KBM-7 (cell line): ENCODE measurements around the gene UBE2H.
"Not testable (repeated sequence)": the region's sequence is repeated elsewhere in the genome, so short reads cannot be mapped to it uniquely, and the experiment has no call there.

Experiments used
- DNase-seq: peaks from one replicate; pipeline ENCODE4 v3.0.0-alpha.2; 2015
- in situ Hi-C: fragments of 300-500 bp; cut with MboI; formaldehyde crosslinking; loops from 2 replicates; pipeline ENCODE4 v1.14.3; 2020; ENCODE audit warnings: low sequenced_read_pairs, low pct_unique_long_range_greater_than_20kb, mixed read lengths

Gene UBE2H

DNA sequence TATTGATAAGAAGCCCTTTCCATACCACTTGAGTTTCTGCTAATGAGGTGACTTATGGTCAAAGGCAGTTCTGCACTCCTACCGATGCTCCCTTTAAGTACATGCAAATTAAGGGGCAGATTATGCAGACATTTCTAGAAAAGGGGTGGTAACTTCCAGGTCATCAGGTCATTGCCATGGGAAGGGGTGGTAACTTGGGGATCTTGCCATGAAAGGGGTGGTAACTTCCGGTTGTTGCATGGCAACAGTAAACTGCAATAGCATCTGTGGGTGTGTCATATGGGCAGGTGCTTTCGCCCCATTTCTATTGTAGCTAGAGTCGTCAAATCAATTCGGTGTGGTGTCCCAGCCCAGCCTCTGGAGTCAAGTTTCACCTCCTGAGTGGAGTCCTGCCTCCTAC is 150.9 kb downstream of the UBE2H start:
- in situ Hi-C loops: no loop called here
- no peak for DNase-seq

- no peak for DNase-seq
- in situ Hi-C loops: no loop called here
Measured at GRCh38 chr7:129800901-129801300, 151.9 kb downstream of the UBE2H start.

GRCh38 chr7:129799350-129799955 is 153.3 kb downstream of the UBE2H start:
- in situ Hi-C loops: no loop called here
- no peak for DNase-seq

DNA sequence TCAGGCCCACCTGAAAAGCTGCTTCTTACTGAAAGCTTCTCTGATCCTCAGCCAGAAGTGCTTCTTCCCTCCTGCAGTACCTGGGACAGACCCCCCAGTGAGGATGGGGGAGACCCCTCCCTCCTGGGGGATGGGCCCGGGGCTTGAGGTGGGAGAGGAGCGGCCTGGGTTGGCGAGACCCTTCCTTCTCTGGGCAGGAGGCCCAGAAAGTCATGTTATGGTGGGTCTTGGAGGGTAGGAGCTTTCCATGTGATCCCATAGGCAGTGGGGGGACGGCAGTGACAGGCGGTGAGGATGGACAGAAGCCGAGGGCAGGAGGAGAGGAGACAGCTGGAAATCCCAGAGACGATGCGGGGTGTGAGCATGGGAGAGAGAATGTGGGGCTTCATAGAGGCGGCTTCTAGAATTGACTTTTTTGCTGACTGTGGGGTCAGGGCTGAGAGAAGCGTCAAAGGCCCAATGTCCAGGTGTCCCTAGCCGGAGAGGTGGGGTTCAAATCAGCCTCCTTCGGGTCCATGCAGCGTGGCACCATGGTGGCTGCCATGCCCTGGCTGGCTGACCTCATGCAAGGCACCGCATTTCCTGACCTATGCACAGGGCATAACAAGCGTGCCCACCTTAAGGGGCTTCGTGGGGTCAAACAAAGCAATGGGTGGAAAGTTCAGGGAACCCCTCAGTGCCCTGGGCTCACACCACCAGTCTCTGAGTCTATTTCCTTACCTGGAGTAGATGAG is 154.0 kb downstream of the UBE2H start:
- DNase-seq: no peak
- in situ Hi-C loops: no loop called here

- no peak for DNase-seq
- in situ Hi-C loops: no loop called here
Measured at GRCh38 chr7:129797214-129797789, 155.5 kb downstream of the UBE2H start.

DNA sequence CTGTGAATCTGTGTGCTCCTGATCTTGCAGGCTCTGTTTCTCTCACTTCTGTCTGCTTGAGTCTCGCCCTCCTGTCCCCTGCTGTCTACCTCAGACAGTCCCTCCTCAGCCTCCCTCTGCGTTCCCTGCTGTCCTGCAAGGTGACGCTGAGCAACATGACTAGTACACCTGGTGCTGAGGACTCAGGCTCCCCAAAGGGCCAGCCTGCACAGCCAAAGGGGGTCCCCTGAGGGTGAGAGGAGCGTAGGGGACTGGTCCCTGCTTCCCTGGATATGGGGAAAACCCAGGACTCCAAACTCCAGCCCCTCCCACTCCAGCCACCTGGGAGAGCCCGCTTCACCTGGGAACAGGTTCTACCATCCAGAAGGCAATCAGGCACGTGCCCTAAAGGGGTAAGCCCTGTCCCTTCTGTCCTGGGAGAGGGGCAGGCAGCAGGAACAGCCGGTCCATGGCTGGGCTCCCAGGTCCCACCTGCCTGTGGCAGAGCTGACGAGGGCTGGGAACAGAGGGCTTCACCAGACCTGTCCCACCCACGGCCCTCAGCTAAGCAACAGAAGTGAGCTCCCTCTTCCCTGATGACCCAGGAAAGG is 156.5 kb downstream of the UBE2H start:
- no peak for DNase-seq
- in situ Hi-C loops: no loop called here

GRCh38 chr7:129794461-129794860 is 158.3 kb downstream of the UBE2H start:
- DNase-seq, in situ Hi-C loops: not testable (repeated sequence)

GRCh38 chr7:129793506-129794310 is 159.1 kb downstream of the UBE2H start:
- DNase-seq: no peak
- in situ Hi-C loops: no loop called here

GRCh38 chr7:129792721-129793120 is 160.0 kb downstream of the UBE2H start:
- in situ Hi-C loops: no loop called here
- no peak for DNase-seq

DNA sequence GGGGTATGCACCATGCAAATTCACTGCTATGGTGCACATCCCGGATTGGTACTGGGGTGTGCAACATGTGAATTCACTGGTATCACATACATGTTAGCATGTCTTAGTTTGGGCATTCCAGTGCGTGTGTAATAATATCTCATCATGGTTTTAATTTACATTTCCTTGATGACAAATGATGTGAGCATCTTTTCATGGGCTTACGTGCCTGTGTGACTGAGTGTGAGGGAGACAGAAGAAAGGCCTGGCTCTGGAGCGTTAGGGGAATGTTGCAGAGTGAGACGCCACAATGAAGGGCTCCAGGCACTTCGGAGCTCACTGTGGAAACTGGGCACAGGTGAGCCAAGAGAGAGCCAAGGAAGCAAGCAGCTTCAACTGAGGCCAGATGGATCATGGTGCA is 162.6 kb downstream of the UBE2H start:
- in situ Hi-C loops: no loop called here
- no peak for DNase-seq

GRCh38 chr7:129789652-129790051 is 163.1 kb downstream of the UBE2H start:
- in situ Hi-C loops: no loop called here
- DNase-seq: no peak

DNA sequence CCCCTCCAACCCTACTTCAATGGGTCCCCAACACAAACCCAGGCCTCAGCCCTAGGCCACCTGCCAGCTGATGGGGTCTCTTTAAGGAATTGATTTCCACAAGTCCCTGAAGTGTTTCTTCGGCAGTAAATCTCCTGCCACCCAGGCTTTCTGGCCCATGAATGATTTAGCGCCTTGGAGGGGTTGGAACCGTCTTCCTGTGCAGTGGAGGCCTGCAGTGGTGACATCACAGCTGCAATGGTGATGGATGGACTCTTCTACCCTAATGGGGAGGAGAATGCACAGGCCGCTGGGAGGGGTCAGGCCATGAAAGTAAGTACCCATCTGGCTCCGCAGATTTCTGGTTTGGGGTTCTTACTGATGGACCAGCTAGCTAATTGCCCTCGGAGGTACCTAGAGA is 163.8 kb downstream of the UBE2H start:
- in situ Hi-C loops: no loop called here

DNA sequence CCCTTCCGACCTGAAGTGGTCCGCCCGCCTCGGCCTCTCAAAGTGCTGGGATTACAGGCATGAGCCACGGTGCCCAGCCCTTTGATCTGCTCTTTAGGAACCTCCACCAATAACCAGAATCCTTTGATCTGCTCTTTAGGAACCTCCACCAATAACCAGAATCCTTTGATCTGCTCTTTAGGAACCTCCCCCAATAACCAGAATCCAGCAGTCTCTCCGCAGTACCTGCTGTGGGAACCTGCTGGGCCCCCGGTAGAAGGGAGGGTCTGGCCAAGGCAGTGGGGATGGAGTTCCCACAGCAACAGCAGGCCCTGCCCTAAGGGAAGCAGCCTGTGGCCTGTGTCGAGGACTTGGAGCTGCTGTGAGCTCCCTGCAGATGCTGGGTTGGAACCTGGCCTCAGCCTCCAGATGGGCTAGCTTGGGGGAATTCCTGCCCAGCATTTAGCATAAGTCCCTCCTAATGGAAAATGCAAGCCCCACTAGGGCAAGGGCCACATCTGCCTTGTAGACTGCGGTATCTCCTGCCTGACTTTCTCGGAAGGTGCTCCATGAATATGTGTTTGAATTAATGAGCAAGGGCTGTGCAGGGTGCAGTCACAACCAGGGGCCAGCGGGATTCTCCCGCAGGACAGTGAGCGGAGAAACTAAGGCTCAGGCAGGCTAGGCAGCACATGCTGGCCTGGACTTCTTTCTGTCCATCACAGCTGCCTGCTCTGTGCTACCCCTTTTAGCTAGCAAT is 165.8 kb downstream of the UBE2H start:
- no peak for DNase-seq
- in situ Hi-C loops: no loop called here

More for the DNA sequence above, 163.8 kb downstream of the UBE2H start:
- DNase-seq: no peak

- in situ Hi-C loops: no loop called here
- no peak for DNase-seq
Measured at GRCh38 chr7:129785685-129786514, 166.9 kb downstream of the UBE2H start.

DNA sequence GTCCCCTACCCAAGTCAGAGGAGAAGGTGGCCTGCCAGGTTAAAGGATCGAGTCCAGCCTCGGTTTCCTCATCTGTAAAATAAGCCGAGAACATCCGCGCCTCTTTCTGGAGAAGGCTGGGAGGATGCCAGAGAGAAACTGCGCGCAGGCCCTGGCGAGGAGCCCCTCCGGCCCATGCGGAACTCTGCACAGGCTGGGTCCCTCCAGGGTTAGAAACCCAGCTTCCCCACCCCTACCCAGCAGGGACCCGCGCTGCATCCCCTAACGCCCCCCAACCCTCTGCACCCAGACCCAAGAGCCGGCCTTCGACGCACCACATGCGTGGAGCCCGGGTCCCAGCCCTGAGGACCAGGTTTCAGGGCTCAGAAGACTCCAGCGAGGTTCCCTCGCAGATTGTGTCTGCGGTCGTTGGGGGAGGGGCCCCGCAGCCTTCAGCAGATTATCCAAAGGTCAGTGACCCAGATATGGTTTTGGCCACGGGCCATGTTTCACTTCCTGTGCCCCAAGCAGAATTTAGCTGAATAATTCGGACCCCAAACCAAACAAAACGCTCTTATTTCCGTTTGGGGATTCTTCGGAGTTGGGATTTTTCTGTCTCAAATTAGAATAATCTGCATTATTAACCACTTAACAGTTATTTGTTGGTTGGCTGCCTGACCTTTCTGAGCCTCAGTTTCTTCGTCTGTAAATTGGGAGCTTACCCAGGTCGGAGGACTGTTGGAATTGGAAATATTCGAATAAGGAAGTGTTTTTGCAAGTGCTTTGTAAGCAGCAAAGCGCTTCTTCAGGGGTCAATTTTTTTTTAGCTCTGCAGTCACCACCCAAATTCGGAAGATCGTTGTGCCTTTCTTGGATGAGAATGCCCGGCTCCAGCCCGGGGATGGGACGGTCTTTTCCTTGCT is 167.7 kb downstream of the UBE2H start:
- in situ Hi-C loops: no loop called here
- DNase-seq: peak; percentile 46

GRCh38 chr7:129784437-129784782 is 168.3 kb downstream of the UBE2H start:
- in situ Hi-C loops: no loop called here
- DNase-seq: no peak

GRCh38 chr7:129783584-129783919 is 169.2 kb downstream of the UBE2H start:
- in situ Hi-C loops: no loop called here
- DNase-seq: no peak
